Measurements from ENCODE around the gene DYNLT4.

DYNLT4 gene

DNA sequence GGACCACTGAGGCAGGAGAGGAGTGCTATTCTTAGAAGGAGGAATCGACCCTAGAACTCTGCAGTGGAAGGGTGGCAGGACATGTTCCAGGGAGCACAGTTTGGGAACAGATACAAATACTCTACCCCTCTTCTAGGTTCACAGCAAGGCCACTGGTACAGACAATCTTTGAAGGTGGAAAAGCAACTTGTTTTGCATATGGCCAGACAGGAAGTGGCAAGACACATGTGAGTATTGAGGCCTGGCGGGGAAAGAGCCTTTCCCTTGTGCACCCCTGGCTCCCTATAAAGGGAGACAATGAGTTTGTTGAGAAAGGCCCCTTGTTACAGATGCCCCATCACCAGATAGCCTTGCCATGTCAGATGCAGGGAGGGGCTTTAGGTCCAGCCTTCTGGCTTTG is 49.7 kb downstream of the DYNLT4 start:
- DNase-seq (ENCODE audit: low read depth in 2 of 2): no peak

All from fibroblast of skin of left biceps (primary cell).